Measurements from ENCODE around the gene ACP1.

ACP1 gene

GRCh38 chr2:264493-265468 is at the start of gene ACP1:
Gene ACP1, plus strand, starts transcription at chr2:264947. Its CDS starts 18 bp downstream, at chr2:264965.
- DNase-seq (ENCODE audit: low spot score), result peak; percentile 94

- no peak for DNase-seq (ENCODE audit: low spot score)
Measured at GRCh38 chr2:216068-216467, 48.7 kb upstream of the ACP1 start.

DNA sequence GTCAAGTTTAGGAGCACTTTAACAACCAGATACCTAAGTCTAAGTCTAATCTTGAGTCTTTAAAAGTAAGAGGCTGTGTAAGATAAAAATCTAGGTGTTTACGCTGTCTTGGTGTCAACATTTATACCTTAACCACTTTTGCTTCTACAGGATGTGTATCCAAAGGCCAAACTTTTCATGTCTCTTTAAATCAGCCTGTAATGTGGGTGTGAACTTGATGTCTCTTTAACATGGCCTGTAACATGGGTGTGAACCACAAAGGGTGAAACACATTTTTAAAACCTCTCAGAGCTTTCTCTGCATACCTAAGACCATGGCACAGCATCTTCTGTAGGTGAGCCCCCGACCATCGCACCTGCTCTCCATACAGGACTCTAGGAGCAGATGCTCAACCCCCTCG is 41.3 kb upstream of the ACP1 start:
- no peak for DNase-seq (ENCODE audit: low spot score)

- DNase-seq (ENCODE audit: low spot score), result no peak
Measured at GRCh38 chr2:223971-224760, 40.6 kb upstream of the ACP1 start.

DNA sequence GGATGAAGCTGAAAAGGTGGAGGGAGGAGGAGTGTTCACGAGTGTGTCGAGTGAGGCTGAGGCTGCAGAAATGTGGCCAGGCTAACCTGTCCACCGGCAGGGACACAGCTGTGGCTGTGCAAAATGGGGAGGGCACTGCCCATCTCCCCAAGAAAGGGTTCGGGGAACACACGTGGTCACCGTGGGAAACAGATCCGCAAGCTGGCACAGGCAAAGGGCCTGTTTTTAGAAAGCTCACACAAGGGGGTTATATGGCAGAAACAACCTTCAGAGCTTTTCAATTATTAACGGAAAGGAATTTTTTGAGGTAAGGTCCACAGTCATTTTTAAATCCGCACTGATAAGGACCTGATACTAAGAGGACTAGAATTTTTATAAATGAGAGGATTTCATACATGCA is 36.6 kb upstream of the ACP1 start:
- DNase-seq (ENCODE audit: low spot score), result no peak

DNA sequence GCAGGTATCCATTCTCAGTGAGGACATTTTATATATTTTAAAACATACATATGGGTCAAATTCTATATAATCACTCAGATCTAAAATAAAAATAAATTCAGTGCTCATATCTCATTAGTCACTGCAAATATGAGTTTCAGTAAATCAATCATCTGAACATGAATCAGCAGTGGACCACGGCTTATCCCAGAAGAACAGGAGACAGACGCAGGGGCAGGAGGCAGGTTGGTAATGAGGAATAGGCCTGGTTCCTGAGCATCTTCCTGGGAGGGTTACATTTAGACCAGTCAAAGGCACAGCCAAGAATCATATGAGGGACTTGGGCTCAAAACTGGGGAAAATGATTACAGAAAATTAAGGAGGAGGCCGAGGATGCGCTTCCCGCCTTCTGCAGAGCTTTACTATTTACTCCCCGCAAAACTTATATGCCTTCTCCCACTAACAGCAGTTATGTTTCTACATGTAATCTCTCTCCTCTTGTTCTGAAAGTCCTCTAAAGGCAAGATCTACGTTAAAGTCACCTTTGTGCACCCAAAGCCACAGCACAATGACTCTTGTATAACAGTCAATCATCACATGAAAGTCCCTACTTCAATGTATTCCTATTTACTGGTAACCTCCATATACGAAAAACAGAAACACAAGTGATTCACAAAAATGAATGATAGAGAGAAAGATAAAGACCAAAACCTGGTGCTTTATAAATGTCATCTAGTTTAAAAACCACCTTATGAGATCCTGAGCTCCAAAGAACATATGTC is 36.0 kb upstream of the ACP1 start:
- DNase-seq (ENCODE audit: low spot score), result no peak

DNA sequence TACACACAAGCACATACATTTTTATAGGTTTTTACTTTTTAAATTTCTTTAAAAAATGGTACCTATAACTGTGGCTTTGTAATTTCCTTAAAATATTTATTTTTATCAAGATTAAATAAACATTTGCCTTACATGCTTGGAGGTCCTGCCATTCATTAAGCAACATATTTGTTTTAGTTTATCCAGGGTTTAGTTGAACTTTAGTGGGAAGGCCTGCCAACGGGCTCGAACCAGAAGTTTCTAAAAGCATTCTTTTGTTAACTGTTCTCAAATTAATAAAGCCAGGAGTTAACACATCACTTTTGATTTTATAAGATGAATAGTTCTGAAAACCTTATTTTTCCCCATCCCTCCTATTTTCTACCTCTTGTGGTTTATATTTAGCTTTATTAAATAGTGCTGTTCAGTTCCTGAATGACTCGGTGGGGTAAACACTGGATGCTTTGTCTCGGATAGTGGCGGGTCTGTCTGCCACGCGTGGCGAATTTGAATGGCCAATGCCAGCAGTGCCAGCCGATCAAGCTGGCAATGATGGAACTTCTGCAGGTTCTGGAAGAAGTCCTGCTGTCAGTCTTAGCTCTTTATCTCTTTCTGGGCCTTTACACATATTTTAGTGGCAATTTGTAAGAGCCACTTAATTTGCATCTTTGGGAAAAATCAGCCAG is 33.1 kb upstream of the ACP1 start:
- no peak for DNase-seq (ENCODE audit: low spot score)

GRCh38 chr2:233030-233429 is 31.7 kb upstream of the ACP1 start:
- DNase-seq (ENCODE audit: low spot score), result no peak

DNA sequence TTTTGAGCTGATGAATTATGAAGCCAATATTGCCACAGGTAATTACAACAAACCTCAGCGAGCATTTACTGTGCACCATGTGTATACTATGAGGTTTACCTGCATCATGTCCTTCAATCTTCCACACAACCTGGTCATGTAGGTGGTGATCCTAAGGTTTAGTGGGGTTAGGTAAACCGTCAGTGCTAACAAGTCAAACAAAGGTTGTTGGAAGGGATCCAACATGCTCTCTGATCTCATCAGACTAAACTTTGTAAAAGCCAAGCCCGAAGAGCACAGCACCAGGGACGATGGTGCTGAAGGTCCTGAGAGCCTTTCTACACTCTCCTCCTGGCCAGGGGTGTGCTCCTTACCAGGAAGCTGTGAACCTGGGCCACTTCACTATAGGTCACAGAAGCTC is 30.3 kb upstream of the ACP1 start:
- no peak for DNase-seq (ENCODE audit: low spot score)

DNA sequence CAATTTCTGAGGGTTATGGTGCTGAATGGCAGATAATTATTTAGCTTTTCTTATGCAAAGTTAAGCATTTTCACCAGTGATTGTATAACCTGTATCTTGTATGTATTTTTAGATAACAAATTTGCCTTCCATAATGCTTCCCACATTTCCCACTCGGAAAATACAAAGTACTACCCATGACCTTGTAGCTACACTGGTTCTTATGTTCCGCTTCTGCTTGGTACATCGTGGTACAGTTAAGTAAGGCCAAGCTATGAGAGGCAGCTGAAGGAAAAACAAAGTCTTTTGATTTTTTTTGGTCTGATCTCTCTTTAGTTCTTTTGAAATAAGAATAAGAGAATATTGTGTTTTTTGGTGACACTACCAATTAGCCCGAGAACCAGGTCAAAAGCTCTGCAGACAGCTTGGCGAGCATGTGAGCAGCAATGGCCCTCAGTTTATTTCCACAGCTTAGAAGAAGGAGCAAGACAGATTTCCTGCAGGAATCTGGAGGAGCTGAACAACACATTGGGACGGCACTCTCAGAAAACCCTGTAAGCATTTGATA is 27.7 kb upstream of the ACP1 start:
- DNase-seq (ENCODE audit: low spot score), result no peak

DNA sequence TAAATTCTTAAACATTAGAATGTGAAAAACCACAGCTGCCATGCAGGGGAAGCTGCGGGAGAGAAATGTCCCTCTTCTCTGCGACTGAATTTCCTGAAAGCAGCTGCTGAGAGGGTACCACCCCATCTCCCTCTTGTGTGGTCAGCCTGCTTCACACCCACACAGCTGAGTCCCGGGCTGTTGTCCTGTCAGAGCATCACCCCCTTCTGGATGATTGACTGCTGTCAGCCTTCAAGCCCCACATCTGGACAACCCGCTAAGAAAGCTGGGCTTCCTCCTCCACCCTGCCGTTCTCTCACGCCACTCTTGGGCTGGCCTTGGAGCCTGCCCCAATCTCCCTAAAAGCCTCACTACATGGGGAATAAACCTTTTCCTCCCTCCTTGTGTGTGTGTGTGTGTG is 26.9 kb upstream of the ACP1 start:
- DNase-seq (ENCODE audit: low spot score), result no peak

GRCh38 chr2:238431-238830 is 26.3 kb upstream of the ACP1 start:
- DNase-seq (ENCODE audit: low spot score), result no peak

GRCh38 chr2:238869-239268 is 25.9 kb upstream of the ACP1 start:
- no peak for DNase-seq (ENCODE audit: low spot score)

GRCh38 chr2:244547-244946 is 20.2 kb upstream of the ACP1 start:
- no peak for DNase-seq (ENCODE audit: low spot score)

- DNase-seq (ENCODE audit: low spot score), result peak; percentile 59
Measured at GRCh38 chr2:246489-247144, 18.1 kb upstream of the ACP1 start.

DNA sequence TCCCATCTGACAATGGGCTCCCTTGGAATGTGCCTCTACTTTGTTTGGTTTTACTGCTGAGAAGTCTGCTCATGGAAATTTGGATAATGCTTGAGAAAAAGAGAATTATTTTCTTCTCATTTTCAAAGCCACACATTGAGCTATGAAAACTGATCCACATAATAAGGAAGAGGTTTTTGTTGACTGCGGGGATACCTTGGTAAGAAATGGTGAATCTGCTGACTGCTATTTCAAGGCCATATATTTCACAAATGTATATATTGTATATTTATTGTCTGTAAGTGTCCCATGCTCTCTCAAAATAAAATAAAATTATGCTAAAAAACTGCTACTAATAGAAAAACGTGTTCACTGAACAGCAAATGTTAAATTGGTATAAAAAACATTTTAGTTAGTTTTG is 16.0 kb upstream of the ACP1 start:
- no peak for DNase-seq (ENCODE audit: low spot score)

DNA sequence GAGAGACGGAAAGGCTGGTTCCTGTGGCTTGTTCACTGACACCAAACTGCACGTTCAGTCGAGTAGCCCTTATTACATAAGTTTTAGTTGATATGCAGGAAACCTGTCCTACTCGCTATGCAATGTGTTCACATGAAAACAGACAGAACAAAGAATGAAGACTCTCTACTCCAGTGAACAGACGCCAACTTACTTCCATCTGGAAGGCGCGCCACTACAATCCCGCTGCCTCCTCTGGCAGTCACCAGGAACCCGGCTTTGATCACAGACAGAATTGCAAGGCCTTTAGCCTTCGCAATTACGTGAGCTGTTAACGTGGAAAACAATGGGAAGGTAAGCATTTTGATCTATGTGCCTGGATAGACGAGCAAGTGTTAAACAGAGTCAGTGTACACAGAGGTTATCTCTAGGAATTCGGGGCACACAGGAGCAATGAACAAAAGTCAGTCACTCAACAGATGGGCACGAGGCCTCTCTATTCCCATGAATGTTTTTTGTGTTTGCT is 15.2 kb upstream of the ACP1 start:
- DNase-seq (ENCODE audit: low spot score), result no peak

DNA sequence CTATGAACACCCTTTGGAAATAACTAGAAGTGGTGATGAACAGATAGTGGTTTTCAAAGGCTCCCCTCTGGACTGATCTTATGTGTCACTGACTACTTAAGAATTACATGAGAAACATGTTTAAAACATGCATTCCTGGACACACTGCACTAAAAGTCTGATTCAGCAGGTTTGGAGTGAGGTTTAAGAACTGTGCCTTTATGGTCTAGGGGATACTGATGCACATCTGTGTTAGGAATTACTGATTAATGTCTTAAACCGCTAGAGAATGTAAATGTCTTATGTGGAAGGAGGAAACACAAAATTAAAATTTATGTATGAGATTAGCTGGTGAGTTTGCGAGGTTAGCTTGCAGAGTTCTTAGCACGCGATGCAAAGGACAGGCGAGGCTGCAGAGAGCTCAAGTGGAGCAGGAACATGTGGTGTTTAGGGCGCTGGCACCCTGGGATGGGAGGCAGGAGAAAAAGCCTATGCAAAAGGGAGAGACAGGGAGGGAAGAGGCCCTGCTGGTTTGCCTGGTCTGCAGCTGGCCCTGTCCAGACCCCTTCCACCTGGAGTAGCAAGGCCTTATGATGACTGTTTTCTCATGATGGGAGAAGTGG is 12.6 kb upstream of the ACP1 start:
- DNase-seq (ENCODE audit: low spot score), result no peak

GRCh38 chr2:253202-253638 is 11.5 kb upstream of the ACP1 start:
- DNase-seq (ENCODE audit: low spot score), result no peak

- no peak for DNase-seq (ENCODE audit: low spot score)
Measured at GRCh38 chr2:254241-254640, 10.5 kb upstream of the ACP1 start.
